HG03039 (cell line): ENCODE results near the gene SASH1.

ENCODE experiments used
- ATAC-seq: cut with Tn5 transposase; IDR thresholded peaks from one replicate; pipeline ENCODE4 v1.9.1; 2021; ENCODE audit warnings: mild to moderate bottlenecking, moderate library complexity; ENCODE audit not compliant: unreplicated experiment

SASH1 gene

GRCh38 chr6:148455225-148455624 is 112.6 kb downstream of the SASH1 start:
- no peak for ATAC-seq

- ATAC-seq: no peak
Measured at GRCh38 chr6:148455674-148456558, 113.3 kb downstream of the SASH1 start.

- no peak for ATAC-seq
Measured at GRCh38 chr6:148457137-148457842, 114.7 kb downstream of the SASH1 start.

GRCh38 chr6:148457843-148458159 is 115.2 kb downstream of the SASH1 start:
- ATAC-seq: no peak

GRCh38 chr6:148459238-148459637 is 116.6 kb downstream of the SASH1 start:
- no peak for ATAC-seq

GRCh38 chr6:148460876-148461646 is 118.4 kb downstream of the SASH1 start:
- no peak for ATAC-seq

- ATAC-seq: no peak
Measured at GRCh38 chr6:148461986-148462577, 119.4 kb downstream of the SASH1 start.

GRCh38 chr6:148463671-148464070 is 121.0 kb downstream of the SASH1 start:
- no peak for ATAC-seq

- peak; percentile 66 for ATAC-seq
Measured at GRCh38 chr6:148464319-148465010, 121.8 kb downstream of the SASH1 start.

- no peak for ATAC-seq
Measured at GRCh38 chr6:148465011-148465335, 122.3 kb downstream of the SASH1 start.

GRCh38 chr6:148465670-148466069 is 123.0 kb downstream of the SASH1 start:
- no peak for ATAC-seq

- ATAC-seq: no peak
Measured at GRCh38 chr6:148466158-148466557, 123.5 kb downstream of the SASH1 start.

- no peak for ATAC-seq
Measured at GRCh38 chr6:148467926-148468325, 125.3 kb downstream of the SASH1 start.

GRCh38 chr6:148470156-148470555 is 127.5 kb downstream of the SASH1 start:
- no peak for ATAC-seq

- no peak for ATAC-seq
Measured at GRCh38 chr6:148470606-148471465, 128.2 kb downstream of the SASH1 start.

- ATAC-seq: no peak
Measured at GRCh38 chr6:148471624-148472159, 129.1 kb downstream of the SASH1 start.

- no peak for ATAC-seq
Measured at GRCh38 chr6:148472171-148473105, 129.8 kb downstream of the SASH1 start.

GRCh38 chr6:148479497-148479896 is 136.9 kb downstream of the SASH1 start:
- no peak for ATAC-seq
